Astrocyte (in vitro differentiated cells and primary cell): ENCODE data around the gene BMP6. TPM values are rescaled to one million over a fixed set of nuclear protein-coding genes. Genes with fewer than 3 reads are reported as not detected.

Source experiments
- DNase-seq: peaks from one replicate; pipeline ENCODE4 v3.0.0-alpha.2; 2010; ENCODE audit warnings: low read depth
- FAIRE-seq: peaks from 2 replicates; lab custom pipeline; 2011; peaks lifted over from hg19 to GRCh38; lab: Jason Lieb, UNC
- H2AFZ ChIP-seq: 2 replicates; pipeline ENCODE4 v1.6.0; 2012; ENCODE audit warnings: low read depth, low read length, inconsistent platforms
- H3K27ac ChIP-seq: 2 replicates; pipeline ENCODE4 v1.5.1; 2011; ENCODE audit warnings: low read depth, low read length, inconsistent platforms
- H3K27me3 ChIP-seq: 2 replicates; pipeline ENCODE4 v1.6.0; 2011; ENCODE audit warnings: low read length, inconsistent platforms; ENCODE audit not compliant: insufficient read depth
- H3K36me3 ChIP-seq: 2 replicates; pipeline ENCODE4 v1.5.1; 2011; ENCODE audit warnings: low read length, inconsistent platforms; ENCODE audit not compliant: insufficient read depth
- H3K4me1 ChIP-seq: 2 replicates; pipeline ENCODE4 v1.5.1; 2011; ENCODE audit warnings: low read length, inconsistent platforms; ENCODE audit not compliant: insufficient read depth
- H3K4me2 ChIP-seq: 2 replicates; pipeline ENCODE4 v1.6.0; 2012; ENCODE audit warnings: low read length, inconsistent platforms
- H3K4me3 ChIP-seq: 2 replicates; pipeline ENCODE4 v1.5.1; 2011; ENCODE audit warnings: low read depth, mild to moderate bottlenecking, low read length, inconsistent platforms; ENCODE audit not compliant: insufficient read depth
- H3K79me2 ChIP-seq: 2 replicates; pipeline ENCODE4 v1.6.0; 2012; ENCODE audit warnings: mild to moderate bottlenecking, low read length, inconsistent platforms; ENCODE audit not compliant: insufficient read depth
- H3K9ac ChIP-seq: 2 replicates; pipeline ENCODE4 v1.6.0; 2012; ENCODE audit warnings: mild to moderate bottlenecking, low read length, inconsistent platforms
- H3K9me3 ChIP-seq: 2 replicates; pipeline ENCODE4 v1.5.1; 2012; ENCODE audit warnings: low read depth, mild to moderate bottlenecking, low read length, inconsistent platforms; ENCODE audit not compliant: insufficient read depth
- H4K20me1 ChIP-seq: 2 replicates; pipeline ENCODE4 v1.6.0; 2012; ENCODE audit warnings: low read length, inconsistent platforms; ENCODE audit not compliant: insufficient read depth
- H3K27ac Mint-ChIP-seq: one replicate; pipeline ENCODE4 v1.8.0; 2021; ENCODE audit warnings: mild to moderate bottlenecking, mixed read lengths; ENCODE audit not compliant: unreplicated experiment
- H3K27me3 Mint-ChIP-seq: one replicate; pipeline ENCODE4 v1.8.0; 2021; ENCODE audit warnings: low read depth, mixed read lengths; ENCODE audit not compliant: unreplicated experiment
- H3K36me3 Mint-ChIP-seq: one replicate; pipeline ENCODE4 v1.8.0; 2021; ENCODE audit warnings: low read depth, mixed read lengths; ENCODE audit not compliant: unreplicated experiment
- H3K4me1 Mint-ChIP-seq: one replicate; pipeline ENCODE4 v1.8.0; 2021; ENCODE audit warnings: low read depth, mixed read lengths; ENCODE audit not compliant: unreplicated experiment
- H3K4me3 Mint-ChIP-seq: one replicate; pipeline ENCODE4 v1.8.0; 2021; ENCODE audit warnings: mild to moderate bottlenecking, moderate library complexity, mixed read lengths; ENCODE audit not compliant: unreplicated experiment
- H3K9me3 Mint-ChIP-seq: one replicate; pipeline ENCODE4 v1.8.0; 2021; ENCODE audit warnings: mild to moderate bottlenecking, mixed read lengths; ENCODE audit not compliant: unreplicated experiment
- CTCF ChIP-seq: IDR thresholded peaks from 2 replicates; pipeline ENCODE4 v1.5.1; 2011; ENCODE audit warnings: low read depth, mild to moderate bottlenecking, inconsistent platforms, low read length, moderate library complexity; ENCODE audit not compliant: insufficient read depth
- EZH2 ChIP-seq: IDR thresholded peaks from 2 replicates; pipeline ENCODE4 v1.6.1; 2012; ENCODE audit warnings: mild to moderate bottlenecking, low read length, inconsistent platforms; ENCODE audit not compliant: insufficient read depth
- total RNA-seq: library from RNA; stranded (reverse); gene quantifications from 2 replicates; pipeline ENCODE4 v1.2.1, GENCODE V29; 2021

Gene BMP6
- total RNA-seq, 1 donor from 2014 or later: 2.8 TPM

GRCh38 chr6:7794509-7794908 is 68.6 kb downstream of the BMP6 start:
- H3K4me1 Mint-ChIP-seq: no peaks in the 10 kb centered on the region
- peaks cover 13% of the 10 kb centered on the region for H3K27me3 Mint-ChIP-seq
- H2AFZ ChIP-seq: no peak overlapping the region
- H4K20me1 ChIP-seq: no peaks in the 10 kb centered on the region
- DNase-seq (no peak), FAIRE-seq (no peak)
- H3K9me3 ChIP-seq: no peaks in the 10 kb centered on the region
- peaks cover 6% of the 10 kb centered on the region for H3K36me3 Mint-ChIP-seq
- no peak overlapping the region for H3K4me2 ChIP-seq
- no peaks in the 10 kb centered on the region for H3K36me3 ChIP-seq
- TF ChIP-seq CTCF (no peak), EZH2 (no peak)
- H3K27ac ChIP-seq: no peak overlapping the region
- peaks cover 5% of the 10 kb centered on the region for H3K27me3 ChIP-seq
- no peak overlapping the region for H3K4me3 ChIP-seq
- H3K9ac ChIP-seq: no peak overlapping the region
- peaks cover 15% of the 10 kb centered on the region for H3K9me3 Mint-ChIP-seq
- no peak overlapping the region for H3K27ac Mint-ChIP-seq
- no peak overlapping the region for H3K4me3 Mint-ChIP-seq
- H3K4me1 ChIP-seq: no peaks in the 10 kb centered on the region
- no peaks in the 10 kb centered on the region for H3K79me2 ChIP-seq

GRCh38 chr6:7797386-7797785 is 71.5 kb downstream of the BMP6 start:
- no peaks in the 10 kb centered on the region for H3K4me1 ChIP-seq
- H3K4me2 ChIP-seq: no peak overlapping the region
- no peaks in the 10 kb centered on the region for H4K20me1 ChIP-seq
- H3K4me3 Mint-ChIP-seq: no peak overlapping the region
- H3K4me1 Mint-ChIP-seq: no peaks in the 10 kb centered on the region
- no peaks in the 10 kb centered on the region for H3K9me3 ChIP-seq
- peaks cover 8% of the 10 kb centered on the region for H3K9me3 Mint-ChIP-seq
- FAIRE-seq (no peak), DNase-seq (no peak)
- H3K4me3 ChIP-seq: no peak overlapping the region
- H3K27ac Mint-ChIP-seq: no peak overlapping the region
- H3K36me3 ChIP-seq: no peaks in the 10 kb centered on the region
- H3K27me3 Mint-ChIP-seq: peaks cover 7% of the 10 kb centered on the region
- no peak for TF ChIP-seq EZH2
- no peak for TF ChIP-seq CTCF
- H3K27ac ChIP-seq: no peak overlapping the region
- H3K79me2 ChIP-seq: no peaks in the 10 kb centered on the region
- H2AFZ ChIP-seq: no peak overlapping the region
- H3K9ac ChIP-seq: no peak overlapping the region
- no peaks in the 10 kb centered on the region for H3K27me3 ChIP-seq
- H3K36me3 Mint-ChIP-seq: peaks cover 6% of the 10 kb centered on the region

GRCh38 chr6:7798751-7799150 is 72.9 kb downstream of the BMP6 start:
- Histone ChIP-seq H3K4me2 (no peak overlapping the region), H3K36me3 (no peaks in the 10 kb centered on the region), H2AFZ (no peak overlapping the region), H3K4me3 (no peak overlapping the region), H3K9me3 (no peaks in the 10 kb centered on the region), H3K27ac (no peak overlapping the region), H3K79me2 (no peaks in the 10 kb centered on the region), H3K27me3 (no peaks in the 10 kb centered on the region), H4K20me1 (no peaks in the 10 kb centered on the region), H3K4me1 (no peaks in the 10 kb centered on the region), H3K9ac (no peak overlapping the region)
- Mint-ChIP-seq H3K9me3 (peaks cover 8% of the 10 kb centered on the region), H3K27me3 (peaks cover 7% of the 10 kb centered on the region), H3K4me3 (no peak overlapping the region), H3K36me3 (peaks cover 6% of the 10 kb centered on the region), H3K27ac (no peak overlapping the region), H3K4me1 (no peaks in the 10 kb centered on the region)
- no peak for FAIRE-seq
- no peak for TF ChIP-seq EZH2
- TF ChIP-seq CTCF: no peak
- DNase-seq: no peak
